ENCODE data around the gene PER3.

PER3 gene

DNA sequence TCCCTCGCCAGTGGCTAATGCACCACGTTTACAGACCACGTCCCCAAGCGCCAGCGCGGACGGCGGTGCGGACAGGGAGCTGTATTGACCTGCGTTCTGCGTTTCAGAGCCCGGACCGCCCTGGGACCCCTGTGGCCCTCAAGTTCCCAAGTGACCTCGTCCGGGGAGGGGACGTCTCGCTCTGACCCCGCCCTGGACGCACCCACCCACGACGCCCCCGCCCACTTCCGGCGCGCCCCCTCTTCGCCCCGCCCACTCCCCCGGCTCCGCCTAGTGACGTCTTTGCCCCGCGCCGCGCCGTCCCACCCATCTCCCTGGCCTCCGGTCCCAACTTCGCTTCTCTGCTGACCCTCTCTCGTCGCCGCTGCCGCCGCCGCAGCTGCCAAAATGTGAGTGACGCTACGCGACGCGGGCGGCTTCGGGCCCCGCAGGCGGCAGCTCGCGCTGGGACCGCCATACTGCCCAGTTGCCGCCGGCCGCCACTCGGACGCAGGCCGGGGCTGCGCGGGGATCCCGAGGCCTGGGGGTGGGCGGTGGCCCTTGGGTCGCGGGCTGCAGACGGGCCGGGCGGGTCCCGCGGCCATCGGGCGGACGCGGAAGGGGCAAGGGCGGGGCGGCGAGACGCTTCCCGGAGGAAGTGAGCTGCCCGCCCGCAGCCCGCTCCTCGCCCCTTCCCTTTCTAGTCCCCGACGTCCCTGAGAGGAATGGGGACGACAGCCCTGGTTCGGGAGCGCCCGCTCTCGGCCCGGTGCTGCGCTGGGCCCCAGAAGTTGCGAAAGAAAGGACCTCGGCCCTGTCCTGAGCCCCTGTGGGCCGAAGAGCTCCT lies 12.9 kb upstream of the PER3 start, which contains the start of gene VAMP3:
VAMP3 (plus strand) TSS at position 300 of the 826 bp plus-strand sequence; CDS start at position 388, 88 bp downstream.
- peak; percentile 95 for FAIRE-seq
- DNase-seq (ENCODE audit: insufficient read length, low spot score), result peak; percentile 90
- TF ChIP-seq TAF1 (IDR thresholded peaks at IDR 0.05; ENCODE audit: low read depth, low read length) (peak; percentile 7; the same call in 1 of the 2 replicates), SPI1 (IDR thresholded peaks at IDR 0.05; ENCODE audit: low read depth, low read length) (no peak; the same call in 1 of the 2 replicates), POLR2AphosphoS5 (IDR thresholded peaks at IDR 0.05; ENCODE audit: low read depth, low read length) (no peak)

DNA sequence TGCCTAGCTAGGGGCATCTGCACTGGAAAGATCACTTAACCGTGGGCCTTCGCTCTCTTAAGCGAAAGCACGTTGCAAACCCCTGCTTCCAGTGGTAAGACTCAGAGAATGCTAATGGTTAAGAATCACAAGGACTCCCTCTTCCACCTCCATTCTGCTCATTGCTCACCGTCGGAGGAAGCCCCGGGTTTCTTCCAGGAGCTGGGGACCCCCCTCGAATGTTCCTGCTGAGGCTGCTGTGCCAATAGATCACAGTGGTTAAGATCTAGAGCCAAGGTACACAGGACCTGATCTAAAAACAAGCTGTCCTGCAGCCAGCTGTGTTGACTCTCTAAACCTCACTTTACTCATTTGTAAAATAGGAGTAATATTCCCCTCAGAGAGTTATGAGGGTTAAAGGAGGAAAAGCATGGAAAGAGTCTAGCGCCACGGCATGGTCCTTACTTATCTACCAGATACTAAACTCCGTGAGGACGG lies 12.2 kb upstream of the PER3 start:
- TF ChIP-seq SPI1 (IDR thresholded peaks at IDR 0.05; ENCODE audit: low read depth, low read length) (no peak), TAF1 (IDR thresholded peaks at IDR 0.05; ENCODE audit: low read depth, low read length) (no peak), POU2F2 (IDR thresholded peaks at IDR 0.05; ENCODE audit: low read depth, low read length) (no peak), POLR2AphosphoS5 (IDR thresholded peaks at IDR 0.05; ENCODE audit: low read depth, low read length) (no peak), PAX5 (IDR thresholded peaks at IDR 0.05; ENCODE audit: insufficient read depth, low read length, severe bottlenecking) (no peak), POLR2A (IDR thresholded peaks at IDR 0.05; ENCODE audit: low read depth, low read length) (no peak)
- FAIRE-seq (peak; percentile 71), DNase-seq (ENCODE audit: insufficient read length, low spot score) (no peak)

DNA sequence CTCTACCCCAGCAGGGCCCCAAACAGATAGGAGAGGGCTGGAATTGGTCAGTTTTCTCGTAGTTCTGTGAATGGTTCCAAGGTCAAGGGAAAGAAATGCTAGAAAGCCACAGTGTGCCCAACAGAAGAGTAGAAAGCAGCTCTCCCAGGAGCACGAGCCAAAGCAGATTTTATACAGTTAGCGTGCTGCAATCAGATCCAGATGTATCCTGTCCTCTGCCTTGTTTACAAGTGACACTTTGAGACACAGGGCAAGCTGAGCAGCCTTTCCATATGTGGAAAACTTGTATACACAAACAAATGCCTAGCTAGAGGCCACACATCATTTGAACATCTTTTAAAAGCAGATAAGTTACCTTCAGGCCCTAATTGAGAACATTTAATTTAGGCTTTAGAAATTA lies 6.5 kb upstream of the PER3 start:
- no peak for FAIRE-seq
- TF ChIP-seq POLR2AphosphoS5 (IDR thresholded peaks at IDR 0.05; ENCODE audit: low read depth, low read length) (no peak), POU2F2 (IDR thresholded peaks at IDR 0.05; ENCODE audit: low read depth, low read length) (no peak), POLR2A (IDR thresholded peaks at IDR 0.05; ENCODE audit: low read depth, low read length) (no peak), SPI1 (IDR thresholded peaks at IDR 0.05; ENCODE audit: low read depth, low read length) (no peak), TAF1 (IDR thresholded peaks at IDR 0.05; ENCODE audit: low read depth, low read length) (no peak), PAX5 (IDR thresholded peaks at IDR 0.05; ENCODE audit: insufficient read depth, low read length, severe bottlenecking) (no peak)
- no peak for DNase-seq (ENCODE audit: insufficient read length, low spot score)

DNA sequence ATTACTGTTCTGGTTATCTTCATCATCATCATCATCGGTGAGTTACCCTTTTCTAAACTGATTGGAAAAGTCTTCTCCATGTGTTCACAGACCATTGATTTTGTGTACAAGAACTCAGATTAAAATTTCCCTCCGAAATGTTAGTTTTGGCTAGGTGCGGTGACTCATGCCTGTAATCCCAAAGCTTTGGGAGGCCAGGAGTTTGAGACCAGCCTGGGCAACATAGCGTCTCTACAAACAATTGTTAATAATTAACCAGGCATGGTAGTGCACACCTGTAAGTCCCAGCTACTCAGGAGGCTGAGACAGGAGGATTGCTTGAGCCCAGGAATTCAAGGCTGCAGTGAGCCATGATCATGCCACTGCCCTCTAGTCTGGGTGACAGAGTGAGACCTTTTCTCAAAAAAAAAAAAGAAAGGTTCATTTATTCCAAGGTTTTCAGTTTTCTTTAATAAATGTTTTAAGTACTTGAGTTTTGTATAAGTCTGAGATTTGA lies 5.9 kb upstream of the PER3 start:
- no peak for FAIRE-seq

GRCh38 chr1:7780976-7781375 lies 3.1 kb upstream of the PER3 start:
- TF ChIP-seq SPI1 (IDR thresholded peaks at IDR 0.05; ENCODE audit: low read depth, low read length) (no peak), TAF1 (IDR thresholded peaks at IDR 0.05; ENCODE audit: low read depth, low read length) (no peak), POU2F2 (IDR thresholded peaks at IDR 0.05; ENCODE audit: low read depth, low read length) (no peak)
- no peak for DNase-seq (ENCODE audit: insufficient read length, low spot score)
- no peak for FAIRE-seq

More for the DNA sequence above, 5.9 kb upstream of the PER3 start:
- DNase-seq (ENCODE audit: insufficient read length, low spot score), result no peak
- TF ChIP-seq POLR2A (IDR thresholded peaks at IDR 0.05; ENCODE audit: low read depth, low read length) (no peak), POLR2AphosphoS5 (IDR thresholded peaks at IDR 0.05; ENCODE audit: low read depth, low read length) (no peak), POU2F2 (IDR thresholded peaks at IDR 0.05; ENCODE audit: low read depth, low read length) (no peak), TAF1 (IDR thresholded peaks at IDR 0.05; ENCODE audit: low read depth, low read length) (no peak), PAX5 (IDR thresholded peaks at IDR 0.05; ENCODE audit: insufficient read depth, low read length, severe bottlenecking) (no peak)

DNA sequence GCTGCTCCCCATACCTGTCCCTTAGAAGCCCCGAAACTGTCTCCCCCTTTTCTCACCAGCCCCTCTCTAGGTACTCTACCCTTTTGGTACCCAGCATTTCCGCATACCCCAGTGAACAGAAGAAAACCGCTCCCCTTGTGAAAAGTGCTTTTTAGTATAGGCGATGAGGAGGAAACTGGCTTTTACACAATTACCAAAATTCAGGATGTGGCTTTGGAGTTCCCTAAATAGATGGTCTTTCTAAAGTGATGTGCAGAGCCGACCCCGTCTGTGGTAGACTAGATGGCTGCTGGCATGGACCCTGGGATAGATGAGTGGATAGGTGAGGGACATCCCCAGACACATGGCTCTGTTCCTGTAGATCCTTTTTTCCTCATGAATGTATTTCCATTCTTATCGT lies 2.6 kb upstream of the PER3 start:
- no peak for FAIRE-seq
- no peak for DNase-seq (ENCODE audit: insufficient read length, low spot score)
- TF ChIP-seq PAX5 (IDR thresholded peaks at IDR 0.05; ENCODE audit: insufficient read depth, low read length, severe bottlenecking) (no peak), TAF1 (IDR thresholded peaks at IDR 0.05; ENCODE audit: low read depth, low read length) (no peak), POLR2A (IDR thresholded peaks at IDR 0.05; ENCODE audit: low read depth, low read length) (no peak), POU2F2 (IDR thresholded peaks at IDR 0.05; ENCODE audit: low read depth, low read length) (no peak), SPI1 (IDR thresholded peaks at IDR 0.05; ENCODE audit: low read depth, low read length) (no peak), POLR2AphosphoS5 (IDR thresholded peaks at IDR 0.05; ENCODE audit: low read depth, low read length) (no peak)

DNA sequence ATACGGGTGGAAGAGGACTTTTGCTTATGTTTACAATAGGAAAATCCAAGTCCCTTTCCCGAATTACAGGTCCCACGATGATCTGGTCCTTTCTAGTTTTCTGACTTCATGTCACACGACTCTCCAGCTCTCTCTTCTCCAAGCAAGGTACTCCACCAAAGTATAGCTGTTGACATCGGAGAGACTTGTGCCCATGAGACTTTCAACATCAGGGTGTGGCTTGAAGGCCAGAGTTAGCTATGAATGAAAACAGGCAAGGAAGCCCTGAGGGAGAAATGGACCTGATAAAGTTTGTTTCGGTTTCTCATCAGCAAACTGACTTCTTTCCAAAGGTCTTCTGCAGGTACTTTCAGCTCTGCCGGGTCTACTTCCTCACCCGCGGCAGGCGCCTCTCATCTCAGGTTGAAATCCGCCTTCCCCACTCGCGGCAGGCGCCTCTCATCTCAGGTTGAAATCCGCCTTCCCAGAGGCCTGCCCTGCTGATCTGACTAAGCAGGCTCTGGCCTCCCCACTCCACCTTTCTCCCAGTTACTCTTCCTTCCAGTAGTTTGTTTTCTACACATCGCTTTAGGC lies 2.1 kb upstream of the PER3 start:
- DNase-seq (ENCODE audit: insufficient read length, low spot score), result peak; percentile 14
- peak; percentile 87 for FAIRE-seq
- TF ChIP-seq TAF1 (IDR thresholded peaks at IDR 0.05; ENCODE audit: low read depth, low read length) (no peak), POLR2A (IDR thresholded peaks at IDR 0.05; ENCODE audit: low read depth, low read length) (0 out of 2 replicates have a peak, but pooled peaks have one; percentile 11), POU2F2 (IDR thresholded peaks at IDR 0.05; ENCODE audit: low read depth, low read length) (no peak), POLR2AphosphoS5 (IDR thresholded peaks at IDR 0.05; ENCODE audit: low read depth, low read length) (0 out of 2 replicates have a peak, but pooled peaks have one; percentile 15), SPI1 (IDR thresholded peaks at IDR 0.05; ENCODE audit: low read depth, low read length) (no peak), PAX5 (IDR thresholded peaks at IDR 0.05; ENCODE audit: insufficient read depth, low read length, severe bottlenecking) (no peak)

DNA sequence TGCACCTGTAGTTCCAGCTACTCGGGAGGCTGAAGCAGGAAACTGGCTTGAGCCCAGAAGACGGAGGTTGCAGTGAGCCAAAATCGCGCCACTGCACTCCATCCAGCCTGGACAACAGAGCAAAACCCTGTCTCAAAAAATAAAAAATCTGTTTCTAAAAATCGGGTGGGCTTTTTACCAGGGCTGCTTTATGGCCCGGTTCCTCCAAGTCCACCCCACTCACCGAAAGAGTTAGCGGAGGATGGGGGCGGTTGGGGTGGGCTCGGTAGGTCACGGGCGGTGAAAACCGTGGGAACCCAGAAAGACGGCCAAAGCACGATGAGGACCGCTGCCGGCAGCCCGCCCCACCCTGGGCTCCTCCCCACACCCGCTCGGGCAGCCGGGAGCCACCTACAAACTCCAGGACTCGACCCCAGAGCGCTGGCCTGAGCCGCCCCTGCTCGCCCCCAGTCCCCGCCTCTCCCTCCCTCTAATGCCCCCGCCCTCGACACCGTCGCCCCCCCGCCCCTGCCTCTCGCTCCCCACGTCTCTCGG lies 846 bp upstream of the PER3 start:
- DNase-seq (ENCODE audit: insufficient read length, low spot score) (peak; percentile 41), FAIRE-seq (no peak)
- no peak for TF ChIP-seq PAX5 (IDR thresholded peaks at IDR 0.05; ENCODE audit: insufficient read depth, low read length, severe bottlenecking)
- TF ChIP-seq POLR2AphosphoS5 (IDR thresholded peaks at IDR 0.05; ENCODE audit: low read depth, low read length), result no peak
- no peak for TF ChIP-seq POLR2A (IDR thresholded peaks at IDR 0.05; ENCODE audit: low read depth, low read length)
- no peak for TF ChIP-seq SPI1 (IDR thresholded peaks at IDR 0.05; ENCODE audit: low read depth, low read length)
- no peak for TF ChIP-seq POU2F2 (IDR thresholded peaks at IDR 0.05; ENCODE audit: low read depth, low read length)
- no peak for TF ChIP-seq TAF1 (IDR thresholded peaks at IDR 0.05; ENCODE audit: low read depth, low read length)

- FAIRE-seq (no peak), DNase-seq (ENCODE audit: insufficient read length, low spot score) (no peak)
- TF ChIP-seq TAF1 (IDR thresholded peaks at IDR 0.05; ENCODE audit: low read depth, low read length) (no peak), POLR2A (IDR thresholded peaks at IDR 0.05; ENCODE audit: low read depth, low read length) (no peak), PAX5 (IDR thresholded peaks at IDR 0.05; ENCODE audit: insufficient read depth, low read length, severe bottlenecking) (no peak), POLR2AphosphoS5 (IDR thresholded peaks at IDR 0.05; ENCODE audit: low read depth, low read length) (no peak), POU2F2 (IDR thresholded peaks at IDR 0.05; ENCODE audit: low read depth, low read length) (no peak), SPI1 (IDR thresholded peaks at IDR 0.05; ENCODE audit: low read depth, low read length) (no peak)
Observed at GRCh38 chr1:7784492-7785071, 491 bp downstream of the PER3 start.

All from GM12891 (cell line).